ENCODE measurements around the gene TTC7B.

GRCh38 chr14:90850487-90850886 is 34.3 kb upstream of the TTC7B start:
- TF ChIP-seq CTCF (IDR thresholded peaks at IDR 0.05 in 4 of 5, conservative IDR thresholded peaks at IDR 0.05 in 1 of 5) (no peak), POLR2A (IDR thresholded peaks at IDR 0.05) (no peak)

Measured in gastrocnemius medialis (tissue), 4 donors.